BLaER1 treated with 17β-estradiol and CSF1 and Interleukin-3, amounts not matched to agents 10 nM and 100 nM (cell line): ENCODE results near the gene ATXN3L.

ENCODE experiments used
- H3K27ac ChIP-seq, 11 experiments: shearing (Covaris generic); formaldehyde crosslinking; 2 replicates each; pipeline ENCODE4 v1.8.1; 2022
- H3K27me3 ChIP-seq, 11 experiments: shearing (Covaris generic); formaldehyde crosslinking; 2 replicates each; pipeline ENCODE4 v1.8.1; 2022
- H3K36me3 ChIP-seq, 11 experiments: shearing (Covaris generic); formaldehyde crosslinking; 2 replicates each; pipeline ENCODE4 v1.8.1; 2022
- H3K4me1 ChIP-seq, 10 experiments: shearing (Covaris generic); formaldehyde crosslinking; 2 replicates each; pipeline ENCODE4 v1.8.1; 2022
- H3K4me2 ChIP-seq, 11 experiments: shearing (Covaris generic); formaldehyde crosslinking; 2 replicates each; pipeline ENCODE4 v1.8.1; 2022
- H3K4me3 ChIP-seq, 10 experiments: shearing (Covaris generic); formaldehyde crosslinking; 2 replicates each; pipeline ENCODE4 v1.8.1; 2022
- H3K9ac ChIP-seq, 11 experiments: shearing (Covaris generic); formaldehyde crosslinking; 2 replicates each; pipeline ENCODE4 v1.8.1; 2022
- H3K9me3 ChIP-seq, 11 experiments: shearing (Covaris generic); formaldehyde crosslinking; replicated peaks in 1 of 11; 2 replicates each; pipeline ENCODE4 v1.8.1; 2022
- H4K20me1 ChIP-seq, 11 experiments: shearing (Covaris generic); formaldehyde crosslinking; 2 replicates each; pipeline ENCODE4 v1.8.1; 2022
- Cebpa-rat ChIP-seq, 11 experiments: shearing (Covaris generic); IDR thresholded peaks; 2 replicates each; pipeline ENCODE4 v1.8.1; 2022

Gene ATXN3L

GRCh38 chrX:13345438-13345837, 25.6 kb upstream of the ATXN3L start:
- Histone ChIP-seq H3K27ac (peak overlapping the region in 9 of 11 experiments; percentile 4 to 80 (median 68); a peak in 17 of 22 replicates), H3K27me3 (peaks cover 0 to 25% (median 6%) of the 10 kb centered on the region in 11 experiments; a peak in 11 of 22 replicates), H3K9ac (peak overlapping the region in 5 of 11 experiments; percentile 7 to 37 (median 36); a peak in 5 of 22 replicates), H3K4me1 (peaks cover 11 to 26% (median 22%) of the 10 kb centered on the region in 10 experiments), H3K4me2 (peak overlapping the region; percentile 9 to 69 (median 42); a peak in 18 of 22 replicates), H3K36me3 (no peaks in the 10 kb centered on the region), H4K20me1 (no peaks in the 10 kb centered on the region), H3K4me3 (no peak overlapping the region), H3K9me3 (peaks cover 4 to 20% (median 14%) of the 10 kb centered on the region in 11 experiments; a peak in 8 of 22 replicates)
- no peak for TF ChIP-seq Cebpa-rat (IDR thresholded peaks at IDR 0.05)

- H3K9me3 ChIP-seq = peaks cover 4 to 20% (median 14%) of the 10 kb centered on the region in 11 experiments; a peak in 8 of 22 replicates
- H3K27ac ChIP-seq = peak overlapping the region in 9 of 11 experiments; percentile 4 to 80 (median 72); a peak in 17 of 22 replicates
- peak overlapping the region; percentile 9 to 69 (median 42); a peak in 19 of 22 replicates for H3K4me2 ChIP-seq
- no peaks in the 10 kb centered on the region for H3K36me3 ChIP-seq
- no peaks in the 10 kb centered on the region for H4K20me1 ChIP-seq
- no peak overlapping the region; a peak in 1 of 20 replicates for H3K4me3 ChIP-seq
- peaks cover 11 to 26% (median 22%) of the 10 kb centered on the region in 10 experiments for H3K4me1 ChIP-seq
- peaks cover 0 to 29% (median 9%) of the 10 kb centered on the region in 11 experiments; a peak in 13 of 22 replicates for H3K27me3 ChIP-seq
- peak in 3 of 11 experiments; percentile 19 to 57 (median 36); a peak in 1 of 22 replicates for TF ChIP-seq Cebpa-rat (IDR thresholded peaks at IDR 0.05)
- peak overlapping the region in 6 of 11 experiments; percentile 23 to 61 (median 38); a peak in 8 of 22 replicates for H3K9ac ChIP-seq
Measured at GRCh38 chrX:13345037-13345436, 25.2 kb upstream of the ATXN3L start.

DNA sequence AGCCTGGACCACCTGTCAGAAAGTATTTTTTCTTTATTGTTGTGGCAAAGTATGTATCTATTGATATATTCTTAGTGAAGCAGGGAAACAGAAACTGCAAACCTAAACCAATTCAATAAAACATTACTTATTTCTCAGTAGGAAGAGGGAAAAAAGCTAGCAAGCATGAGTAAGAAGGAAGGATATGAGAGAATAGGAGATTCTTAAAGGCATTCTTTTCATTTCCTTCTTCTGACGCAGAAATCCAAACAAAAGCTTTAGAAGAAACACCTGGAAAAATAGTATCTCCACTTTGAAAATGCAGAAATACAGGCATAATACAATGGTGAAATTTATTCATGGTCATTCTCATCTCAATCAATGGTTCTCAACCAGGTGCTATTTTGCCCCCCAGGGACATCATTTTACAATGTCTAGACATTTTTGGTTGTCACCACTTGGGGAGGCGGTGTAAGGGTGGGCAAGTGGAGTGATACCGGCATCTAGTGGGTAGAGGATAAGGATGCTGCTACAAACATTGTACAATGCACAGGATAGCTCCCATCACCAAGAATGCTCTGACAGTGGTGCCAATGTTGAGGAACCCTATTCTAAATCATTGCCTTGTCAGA, 21.7 kb upstream of the ATXN3L start:
- H3K27ac ChIP-seq = no peak overlapping the region
- TF ChIP-seq Cebpa-rat (IDR thresholded peaks at IDR 0.05) = no peak
- peaks cover 0 to 33% (median 14%) of the 10 kb centered on the region in 11 experiments; a peak in 15 of 22 replicates for H3K27me3 ChIP-seq
- H3K9ac ChIP-seq = no peak overlapping the region
- H3K4me2 ChIP-seq = no peak overlapping the region
- peaks cover 11 to 25% (median 22%) of the 10 kb centered on the region in 10 experiments for H3K4me1 ChIP-seq
- no peak overlapping the region for H3K4me3 ChIP-seq
- no peaks in the 10 kb centered on the region for H3K36me3 ChIP-seq
- peaks cover 0 to 16% (median 10%) of the 10 kb centered on the region in 11 experiments; a peak in 8 of 22 replicates for H3K9me3 ChIP-seq
- no peaks in the 10 kb centered on the region for H4K20me1 ChIP-seq

- H3K9ac ChIP-seq = no peak overlapping the region
- H3K9me3 ChIP-seq = peaks cover 0 to 15% (median 10%) of the 10 kb centered on the region in 11 experiments; a peak in 8 of 22 replicates
- no peak overlapping the region for H3K27ac ChIP-seq
- H3K4me1 ChIP-seq = peaks cover 6 to 12% (median 11%) of the 10 kb centered on the region in 10 experiments; a peak in 19 of 20 replicates
- no peak for TF ChIP-seq Cebpa-rat (IDR thresholded peaks at IDR 0.05)
- H3K4me2 ChIP-seq = no peak overlapping the region
- no peaks in the 10 kb centered on the region for H3K36me3 ChIP-seq
- H3K4me3 ChIP-seq = no peak overlapping the region
- no peaks in the 10 kb centered on the region for H4K20me1 ChIP-seq
- peaks cover 0 to 35% (median 14%) of the 10 kb centered on the region in 11 experiments; a peak in 15 of 22 replicates for H3K27me3 ChIP-seq
Measured at GRCh38 chrX:13340182-13340791, 20.4 kb upstream of the ATXN3L start.

- H3K36me3 ChIP-seq = no peaks in the 10 kb centered on the region
- H4K20me1 ChIP-seq = no peaks in the 10 kb centered on the region
- no peak overlapping the region for H3K9ac ChIP-seq
- H3K9me3 ChIP-seq = peaks cover 0 to 13% (median 10%) of the 10 kb centered on the region in 11 experiments; a peak in 8 of 22 replicates
- H3K4me1 ChIP-seq = peaks cover 0 to 5% (median 4%) of the 10 kb centered on the region in 10 experiments; a peak in 16 of 20 replicates
- no peak overlapping the region for H3K4me3 ChIP-seq
- H3K27ac ChIP-seq = no peak overlapping the region
- no peak for TF ChIP-seq Cebpa-rat (IDR thresholded peaks at IDR 0.05)
- peaks cover 0 to 35% (median 14%) of the 10 kb centered on the region in 11 experiments; a peak in 15 of 22 replicates for H3K27me3 ChIP-seq
- no peak overlapping the region for H3K4me2 ChIP-seq
Measured at GRCh38 chrX:13339607-13340006, 19.8 kb upstream of the ATXN3L start.

DNA sequence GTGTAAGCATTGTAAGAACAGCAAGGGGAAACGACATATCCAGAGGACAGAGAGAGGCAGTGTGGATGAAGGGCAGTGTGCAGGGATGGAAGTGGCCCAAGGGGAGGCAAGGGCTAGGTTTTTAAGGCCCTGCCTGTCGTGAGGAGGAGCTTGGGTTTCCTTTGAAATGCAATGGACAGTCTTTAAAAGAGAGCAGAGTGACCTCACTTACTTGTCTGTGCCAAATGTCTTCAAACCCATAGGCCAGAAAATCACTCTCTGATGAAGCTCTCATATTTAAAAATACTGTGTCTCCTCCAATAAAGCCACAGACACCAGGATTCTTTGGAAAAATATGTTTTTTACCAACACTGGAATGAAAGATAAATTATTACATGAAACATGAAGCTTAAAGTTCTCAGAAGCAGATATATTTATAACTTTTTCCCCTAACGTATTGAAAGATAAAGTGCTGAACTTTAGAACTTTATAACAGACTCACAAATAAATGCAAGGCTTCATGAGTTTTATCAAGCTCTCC, 19.2 kb upstream of the ATXN3L start:
- no peaks in the 10 kb centered on the region for H3K36me3 ChIP-seq
- no peak for TF ChIP-seq Cebpa-rat (IDR thresholded peaks at IDR 0.05)
- H3K9ac ChIP-seq = no peak overlapping the region
- no peak overlapping the region for H3K4me2 ChIP-seq
- H3K4me3 ChIP-seq = no peak overlapping the region
- H3K27me3 ChIP-seq = peaks cover 0 to 35% (median 14%) of the 10 kb centered on the region in 11 experiments; a peak in 15 of 22 replicates
- H3K4me1 ChIP-seq = no peaks in the 10 kb centered on the region
- no peaks in the 10 kb centered on the region for H4K20me1 ChIP-seq
- H3K9me3 ChIP-seq = peaks cover 0 to 8% (median 4%) of the 10 kb centered on the region in 11 experiments; a peak in 6 of 22 replicates
- no peak overlapping the region for H3K27ac ChIP-seq

DNA sequence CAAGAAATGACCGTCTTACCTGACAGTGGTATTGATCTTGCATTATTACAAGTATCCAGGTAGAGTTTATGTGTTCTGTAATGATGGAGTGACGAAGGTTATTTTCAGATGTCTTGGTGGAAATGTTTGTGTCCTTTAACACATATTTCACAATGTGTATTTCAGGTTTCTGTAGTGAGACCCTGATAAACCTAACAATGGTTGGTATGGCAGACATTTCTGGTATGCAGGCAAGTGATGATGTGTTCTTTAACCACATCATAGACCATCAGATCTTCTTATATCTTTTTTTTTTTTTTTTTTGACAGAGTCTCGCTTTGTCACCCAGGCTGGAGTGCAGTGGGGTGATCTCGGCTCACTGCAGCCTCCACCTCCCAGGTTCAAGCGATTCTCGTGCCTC, 14.6 kb upstream of the ATXN3L start:
- no peaks in the 10 kb centered on the region for H3K36me3 ChIP-seq
- no peaks in the 10 kb centered on the region for H3K4me1 ChIP-seq

GRCh38 chrX:13330446-13330845, 10.6 kb upstream of the ATXN3L start:
- Histone ChIP-seq H3K9ac (no peak overlapping the region), H3K4me2 (no peak overlapping the region), H3K4me1 (no peaks in the 10 kb centered on the region), H3K36me3 (no peaks in the 10 kb centered on the region), H3K9me3 (no peaks in the 10 kb centered on the region), H4K20me1 (no peaks in the 10 kb centered on the region), H3K27ac (no peak overlapping the region), H3K4me3 (no peak overlapping the region), H3K27me3 (peaks cover 0 to 15% (median 0%) of the 10 kb centered on the region in 11 experiments; a peak in 2 of 22 replicates)
- TF ChIP-seq Cebpa-rat (IDR thresholded peaks at IDR 0.05) = no peak

More for the DNA sequence above, 14.6 kb upstream of the ATXN3L start:
- H3K4me3 ChIP-seq = no peak overlapping the region
- H3K9me3 ChIP-seq = peaks cover 0 to 8% (median 0%) of the 10 kb centered on the region in 11 experiments; a peak in 2 of 22 replicates
- H4K20me1 ChIP-seq = no peaks in the 10 kb centered on the region
- TF ChIP-seq Cebpa-rat (IDR thresholded peaks at IDR 0.05) = no peak
- no peak overlapping the region for H3K27ac ChIP-seq
- H3K9ac ChIP-seq = no peak overlapping the region
- H3K27me3 ChIP-seq = peaks cover 0 to 17% (median 2%) of the 10 kb centered on the region in 11 experiments; a peak in 9 of 22 replicates
- H3K4me2 ChIP-seq = no peak overlapping the region

DNA sequence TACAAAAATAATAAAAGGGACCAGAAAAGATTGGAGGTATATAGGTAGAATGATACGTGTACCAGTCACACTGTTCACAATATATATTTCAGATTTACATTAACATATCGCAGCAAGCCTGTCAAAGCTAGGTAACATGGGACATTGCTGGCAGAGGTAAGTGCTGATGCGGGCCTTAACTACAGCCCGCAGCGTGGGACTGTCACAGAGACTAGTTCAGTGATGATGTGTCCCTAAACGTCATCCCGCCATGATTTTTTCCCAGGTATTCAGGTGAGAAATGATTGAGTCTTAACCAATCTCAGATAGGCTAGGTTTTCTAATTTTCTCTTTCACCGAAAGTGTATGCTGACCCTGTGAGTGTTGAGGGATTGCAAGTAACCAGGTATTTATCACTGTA, 7.8 kb upstream of the ATXN3L start:
- Histone ChIP-seq H3K9ac (no peak overlapping the region), H3K27me3 (peaks cover 0 to 15% (median 0%) of the 10 kb centered on the region in 11 experiments; a peak in 6 of 22 replicates), H3K27ac (no peak overlapping the region), H3K4me3 (no peak overlapping the region), H3K36me3 (no peaks in the 10 kb centered on the region), H3K4me2 (no peak overlapping the region), H3K9me3 (no peaks in the 10 kb centered on the region), H4K20me1 (no peaks in the 10 kb centered on the region), H3K4me1 (no peaks in the 10 kb centered on the region)
- TF ChIP-seq Cebpa-rat (IDR thresholded peaks at IDR 0.05) = no peak
